Liver (tissue), 9 donors: ENCODE data around the gene PLA2G4D. TPM values are rescaled to one million over a fixed set of nuclear protein-coding genes. Genes with fewer than 3 reads are reported as not detected.

Source experiments
- DNase-seq: peaks from one replicate; pipeline ENCODE4 v3.0.0-alpha.2; 2017; ENCODE audit warnings: low spot score
- H3K27ac ChIP-seq, 2 donors: one replicate each; pipeline ENCODE4 v1.7.0; 2013; ENCODE audit warnings: inconsistent platforms in 2 of 2, low read length in 2 of 2, control low read depth in 1 of 2, low read depth in 1 of 2, mild to moderate bottlenecking in 1 of 2
- H3K27me3 ChIP-seq, 4 donors: one replicate each; pipeline versions ENCODE4 v1.6.1 to v1.7.0; 2013; ENCODE audit warnings: low read length in 3 of 4, inconsistent platforms in 1 of 4, mild to moderate bottlenecking in 1 of 4, moderate library complexity in 1 of 4; ENCODE audit not compliant: control insufficient read depth in 4 of 4, insufficient read depth in 4 of 4
- H3K36me3 ChIP-seq, 4 donors: one replicate each; pipeline versions ENCODE4 v1.6.1 to v1.7.0; 2013; ENCODE audit warnings: low read length in 3 of 4, mild to moderate bottlenecking in 3 of 4, low read depth in 1 of 4, moderate library complexity in 1 of 4; ENCODE audit not compliant: control insufficient read depth in 4 of 4, insufficient read depth in 3 of 4
- H3K4me1 ChIP-seq, 4 donors: one replicate each; pipeline versions ENCODE4 v1.6.1 to v1.7.0; 2013; ENCODE audit warnings: low read length in 3 of 4, mild to moderate bottlenecking in 3 of 4, moderate library complexity in 1 of 4; ENCODE audit not compliant: control insufficient read depth in 4 of 4, insufficient read depth in 4 of 4
- H3K4me3 ChIP-seq, 3 donors: one replicate each; pipeline versions ENCODE4 v1.6.1 to v1.7.0; 2013; ENCODE audit warnings: low read length in 3 of 3, control low read depth in 1 of 3, low read depth in 1 of 3, mild to moderate bottlenecking in 1 of 3
- H3K9ac ChIP-seq, 2 donors: one replicate each; pipeline ENCODE4 v1.7.0; 2013; ENCODE audit warnings: low read length in 2 of 2, mild to moderate bottlenecking in 2 of 2, moderate library complexity in 2 of 2, control low read depth in 1 of 2, low read depth in 1 of 2
- H3K9me3 ChIP-seq, 4 donors: one replicate each; pipeline versions ENCODE4 v1.6.1 to v1.7.0; 2013; ENCODE audit warnings: low read length in 3 of 4; ENCODE audit not compliant: control insufficient read depth in 4 of 4
- ATF3 ChIP-seq: IDR thresholded peaks from 2 replicates; pipeline ENCODE4 v1.6.1; 2016; ENCODE audit warnings: antibody characterized with exemption
- CTCF ChIP-seq: fragments of 150-350 bp; IDR thresholded peaks from 2 replicates; pipeline ENCODE4 v1.5.1; 2017; ENCODE audit warnings: improper control_type of control experiment, low read depth, low read length; ENCODE audit not compliant: missing input control
- EGR1 ChIP-seq, 2 donors: IDR thresholded peaks; 2 replicates each; pipeline ENCODE4 v1.6.1; 2016 to 2018; ENCODE audit warnings: antibody characterized with exemption in 2 of 2, low read depth in 2 of 2
- FOXA2 ChIP-seq: IDR thresholded peaks from 2 replicates; pipeline ENCODE4 v1.6.1; 2016; ENCODE audit warnings: antibody characterized with exemption
- GABPA ChIP-seq, 2 donors: IDR thresholded peaks in 1 of 2; conservative IDR thresholded peaks in 1 of 2; 2 replicates each; pipeline ENCODE4 v1.6.1; 2016; ENCODE audit warnings: antibody characterized with exemption in 2 of 2, mild to moderate bottlenecking in 1 of 2, moderate library complexity in 1 of 2
- HNF4A ChIP-seq, 2 donors: conservative IDR thresholded peaks; 2 replicates each; pipeline ENCODE4 v1.6.1; 2016; ENCODE audit warnings: antibody characterized with exemption in 2 of 2, mild to moderate bottlenecking in 2 of 2
- HNF4G ChIP-seq: IDR thresholded peaks from 2 replicates; pipeline ENCODE4 v1.6.1; 2016; ENCODE audit warnings: antibody characterized with exemption
- JUND ChIP-seq, 2 donors: IDR thresholded peaks; 2 replicates each; pipeline ENCODE4 v1.6.1; 2016; ENCODE audit warnings: antibody characterized with exemption in 2 of 2
- MAX ChIP-seq: IDR thresholded peaks from 2 replicates; pipeline ENCODE4 v1.6.1; 2016; ENCODE audit warnings: antibody characterized with exemption
- NR2F2 ChIP-seq: IDR thresholded peaks from 2 replicates; pipeline ENCODE4 v1.6.1; 2016; ENCODE audit warnings: antibody characterized with exemption
- RAD21 ChIP-seq, 2 donors: IDR thresholded peaks; 2 replicates each; pipeline ENCODE4 v1.6.1; 2016; ENCODE audit warnings: antibody characterized with exemption in 2 of 2, mild to moderate bottlenecking in 2 of 2
- REST ChIP-seq: IDR thresholded peaks from 2 replicates; pipeline ENCODE4 v1.6.1; 2016; ENCODE audit warnings: antibody characterized with exemption, mild to moderate bottlenecking
- RXRA ChIP-seq, 2 donors: IDR thresholded peaks; 2 replicates each; pipeline ENCODE4 v1.6.1; 2017 to 2018; ENCODE audit warnings: antibody characterized with exemption in 2 of 2, mild to moderate bottlenecking in 1 of 2
- SP1 ChIP-seq: IDR thresholded peaks from 2 replicates; pipeline ENCODE4 v1.6.1; 2018; ENCODE audit warnings: antibody characterized with exemption, mild to moderate bottlenecking
- TAF1 ChIP-seq: conservative IDR thresholded peaks from 2 replicates; pipeline ENCODE4 v1.6.1; 2016; ENCODE audit warnings: antibody characterized with exemption, mild to moderate bottlenecking
- YY1 ChIP-seq: IDR thresholded peaks from 2 replicates; pipeline ENCODE4 v1.6.1; 2016; ENCODE audit warnings: antibody characterized with exemption, mild to moderate bottlenecking
- ZBTB33 ChIP-seq: IDR thresholded peaks from 2 replicates; pipeline ENCODE4 v1.6.1; 2016; ENCODE audit warnings: antibody characterized with exemption
- WGBS: extraction: QIAGEN DNeasy Blood & Tissue Kit; methylation state at CpG from one replicate; pipeline ENCODE4 v1.1.7; 2013; 5-methylcytosine and 5-hydroxymethylcytosine counted together
- polyA plus RNA-seq, 2 donors: library from polyadenylated mRNA; stranded (reverse) in 1 of 2; unstranded in 1 of 2; fragments of 200-250 nt in 1 of 2; fragments of >200 nt in 1 of 2; fragmentation: Nextera tagmentation in 1 of 2; extraction: Ambion mirVana in 1 of 2; gene quantifications; one replicate each; pipeline versions ENCODE4 v1.2.1 to v1.2.3, GENCODE V29; 2013 to 2015
- total RNA-seq, 2 donors: library from RNA; depleted of rRNA; stranded (reverse); fragments of >200 nt; gene quantifications; one replicate each; pipeline ENCODE4 v1.2.3, GENCODE V29; 2014
- donor health status: healthy.
- donor health status: healthy.
- donor health status: healthy.
- donor health status: healthy.
- donor health status: healthy.

The PLA2G4D gene
- total and polyA plus RNA-seq, 4 donors, result not detected

- TF ChIP-seq SP1, result no peak
- no peak for TF ChIP-seq JUND (IDR thresholded peaks at IDR 0.05)
- TF ChIP-seq RXRA (IDR thresholded peaks at IDR 0.05), result no peak
- no peak for TF ChIP-seq FOXA2
- TF ChIP-seq CTCF, result no peak
- TF ChIP-seq GABPA (IDR thresholded peaks at IDR 0.05 in 1 of 2, conservative IDR thresholded peaks at IDR 0.05 in 1 of 2), result no peak
- TF ChIP-seq ZBTB33, result no peak
- no peak for TF ChIP-seq EGR1 (IDR thresholded peaks at IDR 0.05; ENCODE audit: low read depth in 2 of 2)
- no peak for TF ChIP-seq TAF1
- no peak for TF ChIP-seq RAD21 (IDR thresholded peaks at IDR 0.05)
- no peak for TF ChIP-seq ATF3
- TF ChIP-seq HNF4G, result no peak
- no peak for TF ChIP-seq YY1
- no peak for TF ChIP-seq NR2F2
- no peak for TF ChIP-seq HNF4A (conservative IDR thresholded peaks at IDR 0.05)
- no peak for TF ChIP-seq MAX
- TF ChIP-seq REST, result no peak
- Histone ChIP-seq H3K27me3 (no peaks in the 10 kb centered on the region), H3K27ac (no peak overlapping the region), H3K4me1 (peaks cover 0 to 1% (median 0%) of the 10 kb centered on the region in 4 donors), H3K4me3 (no peak overlapping the region), H3K36me3 (no peaks in the 10 kb centered on the region), H3K9me3 (peaks cover 0 to 7% (median 1%) of the 10 kb centered on the region in 4 donors), H3K9ac (no peak overlapping the region)
- 70% methylated on average over 6 of the region's 6 CpGs for WGBS
- no peak for DNase-seq
Observed at GRCh38 chr15:42134617-42135245, 40.4 kb upstream of the PLA2G4D start.
